Keratinocyte (primary cell): ENCODE results near the gene SERPINE1. TPM values are rescaled to one million over a fixed set of nuclear protein-coding genes. Genes with fewer than 3 reads are reported as not detected.

Experiments
- DNase-seq: peaks from one replicate; pipeline ENCODE4 v3.0.0-alpha.2; 2011; ENCODE audit warnings: low read depth, missing footprints, low spot score
- FAIRE-seq: peaks from 2 replicates; lab custom pipeline; 2011; peaks lifted over from hg19 to GRCh38; lab: Jason Lieb, UNC
- H2AFZ ChIP-seq: 2 replicates; pipeline ENCODE4 v1.6.0; 2012; ENCODE audit warnings: low read length, control low read depth, inconsistent platforms; ENCODE audit not compliant: control insufficient read depth
- H3K27ac ChIP-seq: 2 replicates; pipeline ENCODE4 v1.5.1; 2011; ENCODE audit warnings: low read length; ENCODE audit not compliant: control insufficient read depth, insufficient read depth
- H3K27me3 ChIP-seq: 3 replicates; pipeline ENCODE4 v1.6.0; 2011; ENCODE audit warnings: low read length; ENCODE audit not compliant: control insufficient read depth, insufficient read depth; ENCODE audit errors: extremely low read depth
- H3K36me3 ChIP-seq, 2 experiments: 2 replicates in 1 of 2; 3 replicates in 1 of 2; pipeline ENCODE4 v1.5.1; 2011; ENCODE audit warnings: low read length in 2 of 2, mild to moderate bottlenecking in 1 of 2; ENCODE audit not compliant: control insufficient read depth in 2 of 2, insufficient read depth in 2 of 2; ENCODE audit errors: extremely low read depth in 1 of 2
- H3K4me1 ChIP-seq: 3 replicates; pipeline ENCODE4 v1.5.1; 2011; ENCODE audit warnings: low read length; ENCODE audit not compliant: control insufficient read depth, insufficient read depth; ENCODE audit errors: extremely low read depth
- H3K4me2 ChIP-seq: 3 replicates; pipeline ENCODE4 v1.6.0; 2011; ENCODE audit warnings: low read depth, low read length; ENCODE audit not compliant: control insufficient read depth, insufficient read depth; ENCODE audit errors: extremely low read depth
- H3K4me3 ChIP-seq, 3 experiments: fragments of 200-600 bp in 1 of 3; sonication (generic) in 1 of 3; 2 replicates in 2 of 3; 3 replicates in 1 of 3; pipeline ENCODE4 v1.5.1; 2011 to 2016; ENCODE audit warnings: low read length in 3 of 3, mild to moderate bottlenecking in 3 of 3, control low read depth in 2 of 3, inconsistent platforms in 1 of 3, low read depth in 1 of 3, mixed read lengths in 1 of 3, mixed run types in 1 of 3, moderate library complexity in 1 of 3; ENCODE audit not compliant: control insufficient read depth in 2 of 3, insufficient read depth in 2 of 3; ENCODE audit errors: extremely low read depth in 1 of 3
- H3K79me2 ChIP-seq: 2 replicates; pipeline ENCODE4 v1.6.0; 2012; ENCODE audit warnings: low read length; ENCODE audit not compliant: control insufficient read depth, insufficient read depth
- H3K9ac ChIP-seq: 3 replicates; pipeline ENCODE4 v1.6.0; 2011; ENCODE audit warnings: low read length; ENCODE audit not compliant: control insufficient read depth, insufficient read depth; ENCODE audit errors: extremely low read depth
- H3K9me1 ChIP-seq: 3 replicates; pipeline ENCODE4 v1.6.0; 2011; ENCODE audit warnings: low read length; ENCODE audit not compliant: control insufficient read depth, insufficient read depth; ENCODE audit errors: extremely low read depth
- H3K9me3 ChIP-seq: 2 replicates; pipeline ENCODE4 v1.5.1; 2012; ENCODE audit warnings: low read depth, low read length; ENCODE audit not compliant: control insufficient read depth
- H4K20me1 ChIP-seq: 3 replicates; pipeline ENCODE4 v1.6.0; 2011; ENCODE audit warnings: low read length; ENCODE audit not compliant: control insufficient read depth, insufficient read depth; ENCODE audit errors: extremely low read depth
- CTCF ChIP-seq, 3 experiments: IDR thresholded peaks in 1 of 3; conservative IDR thresholded peaks in 1 of 3; optimal IDR thresholded peaks in 1 of 3; 2 replicates in 2 of 3; 3 replicates in 1 of 3; pipeline versions ENCODE3 to v1.5.1; 2011; ENCODE audit warnings: low read length in 3 of 3, mild to moderate bottlenecking in 3 of 3, moderate library complexity in 2 of 3, control low read depth in 1 of 3, inconsistent platforms in 1 of 3; ENCODE audit not compliant: insufficient read depth in 2 of 3; ENCODE audit errors: extremely low read depth in 1 of 3
- EZH2 ChIP-seq: IDR thresholded peaks from one replicate; pipeline ENCODE4 v1.6.1; 2012; ENCODE audit warnings: inconsistent platforms, mild to moderate bottlenecking, low read length, moderate library complexity
- dilution Hi-C: fragments of 300-500 bp; cut with MboI; formaldehyde crosslinking; loops from one replicate; pipeline ENCODE4 v1.7.0; 2020; ENCODE audit warnings: low sequenced_read_pairs; ENCODE audit not compliant: extremely low pct_ligation_motif_present
- polyA plus RNA-seq, 5 experiments: library from polyadenylated mRNA; depleted of rRNA in 3 of 5; stranded (reverse) in 3 of 5; stranded (forward) in 1 of 5; unstranded in 1 of 5; fragments of >200 nt; gene quantifications; 1 replicate in 1 of 5; 2 replicates in 3 of 5; 3 replicates in 1 of 5; pipeline versions ENCODE4 v1.2.1 to v1.2.3, GENCODE V29; 2011 to 2012; ENCODE audit warnings: missing spikeins in 2 of 5, low read depth in 1 of 5, low replicate concordance in 1 of 5

Gene SERPINE1
- polyA plus RNA-seq, 1 donor (not counting 4 experiments of a cell fraction or from before 2014, with no cell fraction given), result 522 TPM

- H3K4me1 ChIP-seq, result peaks cover 26% of the 10 kb centered on the region
- TF ChIP-seq EZH2, result no peak
- TF ChIP-seq CTCF (optimal IDR thresholded peaks at IDR 0.05 in 1 of 3, IDR thresholded peaks at IDR 0.05 in 1 of 3, conservative IDR thresholded peaks at IDR 0.05 in 1 of 3; ENCODE audit: extremely low read depth in 1 of 3, insufficient read depth in 2 of 3, low read length in 3 of 3), result no peak
- H3K27ac ChIP-seq, result no peak overlapping the region
- dilution Hi-C loops, result no loop called here
- H3K9me1 ChIP-seq, result no peaks in the 10 kb centered on the region
- H3K9ac ChIP-seq, result no peak overlapping the region
- peak overlapping the region; percentile 39 for H3K4me2 ChIP-seq
- H3K9me3 ChIP-seq, result no peaks in the 10 kb centered on the region
- FAIRE-seq, result no peak
- H4K20me1 ChIP-seq, result no peaks in the 10 kb centered on the region
- peaks cover 21% of the 10 kb centered on the region for H3K27me3 ChIP-seq
- peaks cover 21 to 31% of the 10 kb centered on the region in 2 experiments for H3K36me3 ChIP-seq
- H3K4me3 ChIP-seq, result no peak overlapping the region
- no peak for DNase-seq
- H2AFZ ChIP-seq, result no peak overlapping the region
- H3K79me2 ChIP-seq, result no peaks in the 10 kb centered on the region
Observed at GRCh38 chr7:101161692-101162471, 35.0 kb downstream of the SERPINE1 start.

DNA sequence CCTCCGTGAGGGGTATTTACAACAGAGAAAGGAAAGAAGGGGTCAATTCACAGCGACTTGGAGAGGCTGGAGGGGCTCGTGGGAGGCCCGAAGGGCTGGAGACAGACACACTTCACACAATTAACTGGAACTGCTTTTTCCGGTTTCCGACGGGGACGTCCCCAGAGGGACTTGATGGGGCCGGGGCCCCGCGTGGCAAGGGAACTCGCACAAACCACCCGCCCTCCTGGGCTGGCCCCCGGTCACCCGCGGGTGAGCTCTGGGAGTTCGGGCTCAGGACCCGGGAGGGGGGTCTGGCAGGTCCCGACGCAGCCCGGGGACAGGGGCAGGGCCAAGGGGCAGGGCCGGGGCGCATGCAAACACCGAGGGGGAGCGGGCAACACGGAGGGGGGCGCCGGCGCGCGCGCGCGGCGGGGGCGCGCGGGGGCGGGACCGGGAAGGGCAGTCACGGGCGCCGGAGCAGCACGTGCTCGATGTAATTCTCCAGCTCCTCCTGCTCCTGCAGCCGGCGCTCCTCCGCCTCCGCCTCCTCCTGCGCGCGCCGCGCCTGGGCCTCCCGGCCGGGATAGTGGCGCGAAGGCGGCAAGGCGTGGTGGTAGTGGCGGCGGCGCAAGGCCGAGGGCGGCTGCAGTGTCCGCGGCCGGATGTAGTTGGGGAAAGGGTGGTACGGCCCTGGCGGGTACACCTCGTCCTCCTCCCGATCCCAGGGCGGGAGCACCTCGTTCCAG is 35.8 kb downstream of the SERPINE1 start:
- no peak overlapping the region for H3K27ac ChIP-seq
- H4K20me1 ChIP-seq, result no peaks in the 10 kb centered on the region
- H3K36me3 ChIP-seq, result peaks cover 14 to 25% of the 10 kb centered on the region in 2 experiments
- H3K4me2 ChIP-seq, result peak overlapping the region; percentile 51
- no peak overlapping the region for H2AFZ ChIP-seq
- H3K79me2 ChIP-seq, result no peaks in the 10 kb centered on the region
- H3K9ac ChIP-seq, result no peak overlapping the region
- H3K4me3 ChIP-seq, result peak overlapping the region; percentile 24 to 49 (median 35)
- peaks cover 25% of the 10 kb centered on the region for H3K4me1 ChIP-seq
- H3K9me1 ChIP-seq, result no peaks in the 10 kb centered on the region
- DNase-seq, result no peak
- dilution Hi-C loops, result no loop called here
- TF ChIP-seq CTCF (optimal IDR thresholded peaks at IDR 0.05 in 1 of 3, IDR thresholded peaks at IDR 0.05 in 1 of 3, conservative IDR thresholded peaks at IDR 0.05 in 1 of 3; ENCODE audit: extremely low read depth in 1 of 3, insufficient read depth in 2 of 3, low read length in 3 of 3), result peak in 1 of 3 experiments; percentile 14
- TF ChIP-seq EZH2, result no peak
- no peak for FAIRE-seq
- no peaks in the 10 kb centered on the region for H3K9me3 ChIP-seq
- H3K27me3 ChIP-seq, result peaks cover 30% of the 10 kb centered on the region
